Measurements from ENCODE around the gene NOL3.

- peak in 1 of 2 donors; percentile 18 for TF ChIP-seq CTCF (IDR thresholded peaks at IDR 0.05; ENCODE audit: extremely low read depth in 1 of 2, insufficient read depth in 1 of 2, low read depth in 1 of 2, low read length in 2 of 2)
- no peak for TF ChIP-seq POLR2A (IDR thresholded peaks at IDR 0.05; ENCODE audit: low read depth, low read length)
- peak; percentile 43 for TF ChIP-seq POLR2AphosphoS5 (IDR thresholded peaks at IDR 0.05; ENCODE audit: insufficient read depth, low read depth, low read length)
- TF ChIP-seq EZH2 (IDR thresholded peaks at IDR 0.05; ENCODE audit: borderline replicate concordance, low read depth, low read length, severe bottlenecking): no peak
- no peak for TF ChIP-seq MYC (IDR thresholded peaks at IDR 0.05; ENCODE audit: low read depth, low read length)
- no peak for TF ChIP-seq FOS (IDR thresholded peaks at IDR 0.05; ENCODE audit: borderline replicate concordance, insufficient read depth, low read length)
These were observed 7.7 kb downstream of the NOL3 start for GRCh38 chr16:67177743-67178699.
